Activated CD4-positive, alpha-beta T cell treated with anti-CD3 and anti-CD28 coated beads, Interleukin-2, amount 10 ng/mL, durations not matched to agents 7 days and 5 days (primary cell): ENCODE results near the gene WDR48. TPM values are rescaled to one million over a fixed set of nuclear protein-coding genes. Genes with fewer than 3 reads are reported as not detected.

Source experiments
- CTCF ChIA-PET: fragments of 350-600 bp; sonication (Branson Sonifier 250); formaldehyde crosslinking; loops from one replicate; lab custom pipeline; 2021; ENCODE audit warnings: antibody characterized with exemption; lab: Charles Lee
- POLR2A ChIA-PET: fragments of 350-600 bp; sonication (Branson Sonifier 250); formaldehyde crosslinking; loops from one replicate; lab custom pipeline; 2021; ENCODE audit warnings: antibody characterized with exemption; lab: Charles Lee
- DNase-seq: peaks from one replicate; pipeline ENCODE4 v3.0.0-alpha.2; 2020
- H3K27ac Mint-ChIP-seq: one replicate; pipeline ENCODE4 v1.8.0; 2021; ENCODE audit warnings: mild to moderate bottlenecking, moderate library complexity, mixed read lengths
- H3K27me3 Mint-ChIP-seq: one replicate; pipeline ENCODE4 v1.8.0; 2021; ENCODE audit warnings: mixed read lengths
- H3K36me3 Mint-ChIP-seq: one replicate; pipeline ENCODE4 v1.8.0; 2021; ENCODE audit warnings: low read depth, mixed read lengths
- H3K4me1 Mint-ChIP-seq: one replicate; pipeline ENCODE4 v1.8.0; 2021; ENCODE audit warnings: mixed read lengths
- H3K4me3 Mint-ChIP-seq: one replicate; pipeline ENCODE4 v1.8.0; 2021; ENCODE audit warnings: mild to moderate bottlenecking, moderate library complexity, mixed read lengths
- H3K9me3 Mint-ChIP-seq: one replicate; pipeline ENCODE4 v1.8.0; 2021; ENCODE audit warnings: mixed read lengths
- total RNA-seq, 2 experiments: library from RNA; stranded (reverse); gene quantifications; one replicate each; pipeline ENCODE4 v1.2.3, GENCODE V29; 2021

Gene WDR48
- total RNA-seq, 2 experiments from 2014 or later, result 32.3 to 32.4 TPM

DNA sequence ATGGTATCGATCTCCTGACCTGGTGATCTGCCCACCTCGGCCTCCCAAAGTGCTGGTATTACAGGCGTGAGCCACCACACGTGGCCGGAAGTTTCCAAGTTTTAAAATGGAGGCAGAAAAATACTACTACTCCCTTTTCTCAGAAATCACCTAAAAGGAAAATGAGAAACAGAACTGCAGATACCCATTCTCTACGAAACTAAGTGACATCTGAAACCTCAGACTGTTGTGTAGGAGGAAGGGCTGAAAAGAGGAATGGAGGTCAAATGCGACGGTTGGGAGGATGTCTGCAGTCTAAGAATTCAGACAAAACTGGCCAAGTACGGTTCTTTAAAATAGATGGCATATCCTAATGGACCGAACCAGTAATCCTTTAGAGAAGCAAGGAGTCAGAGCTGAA, 24.1 kb downstream of the WDR48 start:
- ChIA-PET CTCF (no interaction called here), POLR2A (no interaction called here)
- Mint-ChIP-seq H3K4me3 (no peak overlapping the region), H3K9me3 (peaks cover 2% of the 10 kb centered on the region), H3K27me3 (no peaks in the 10 kb centered on the region), H3K27ac (no peak overlapping the region), H3K4me1 (peaks cover 21% of the 10 kb centered on the region), H3K36me3 (peaks cover 46% of the 10 kb centered on the region)
- DNase-seq, result no peak

DNA sequence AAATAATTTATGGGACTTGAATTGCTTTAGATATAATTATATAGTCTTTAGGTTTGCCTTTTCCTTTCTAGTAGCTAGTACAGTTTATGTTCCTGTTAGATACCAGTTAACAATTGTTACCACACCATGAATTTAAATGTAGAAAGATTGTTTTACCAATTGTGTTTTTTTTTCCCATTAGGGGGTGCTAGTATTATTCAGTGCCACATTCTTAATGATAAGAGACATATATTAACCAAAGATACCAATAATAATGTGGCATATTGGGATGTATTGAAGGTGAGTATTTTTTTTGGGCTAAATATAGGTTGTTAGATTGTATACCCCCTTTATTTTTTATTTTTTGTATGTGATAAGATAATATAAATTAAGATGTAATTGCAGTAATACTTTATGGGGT, 27.7 kb downstream of the WDR48 start:
- peaks cover 48% of the 10 kb centered on the region for H3K36me3 Mint-ChIP-seq

DNA sequence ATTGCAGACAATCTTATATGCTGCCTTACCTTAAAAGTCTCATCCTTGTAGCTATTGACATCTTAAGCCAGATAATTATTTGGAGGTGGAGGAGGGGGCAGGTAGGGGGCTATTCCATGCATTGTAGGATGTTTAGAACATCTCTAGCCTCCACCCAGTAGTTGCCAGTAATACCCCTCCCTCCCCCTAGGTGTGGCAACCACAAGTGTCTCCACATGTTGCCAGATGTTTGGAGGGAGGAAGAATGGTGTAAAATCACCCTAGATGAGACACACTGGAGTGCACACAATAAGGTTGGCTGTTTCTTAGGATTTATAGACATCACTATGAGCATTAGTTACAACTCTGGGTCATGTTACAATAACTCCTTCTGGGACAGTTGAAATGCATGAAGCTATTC, 28.2 kb downstream of the WDR48 start:
- H3K36me3 Mint-ChIP-seq, result peaks cover 45% of the 10 kb centered on the region
- CTCF ChIA-PET, result interaction anchor here (0.7 to 1.1 kb wide), 2 partner anchors 9 to 208 kb away, joined by 3 to 4 read pairs; no protein-coding TSS in a partner anchor

More for the DNA sequence above, 27.7 kb downstream of the WDR48 start:
- Mint-ChIP-seq H3K4me3 (no peak overlapping the region), H3K27ac (no peak overlapping the region), H3K27me3 (no peaks in the 10 kb centered on the region), H3K9me3 (peaks cover 2% of the 10 kb centered on the region), H3K4me1 (peaks cover 25% of the 10 kb centered on the region)
- DNase-seq, result no peak
- POLR2A ChIA-PET, result no interaction called here
- CTCF ChIA-PET, result interaction anchor here (0.7 kb wide), 1 partner anchor 209 kb away, joined by 3 read pairs; no protein-coding TSS in a partner anchor

DNA sequence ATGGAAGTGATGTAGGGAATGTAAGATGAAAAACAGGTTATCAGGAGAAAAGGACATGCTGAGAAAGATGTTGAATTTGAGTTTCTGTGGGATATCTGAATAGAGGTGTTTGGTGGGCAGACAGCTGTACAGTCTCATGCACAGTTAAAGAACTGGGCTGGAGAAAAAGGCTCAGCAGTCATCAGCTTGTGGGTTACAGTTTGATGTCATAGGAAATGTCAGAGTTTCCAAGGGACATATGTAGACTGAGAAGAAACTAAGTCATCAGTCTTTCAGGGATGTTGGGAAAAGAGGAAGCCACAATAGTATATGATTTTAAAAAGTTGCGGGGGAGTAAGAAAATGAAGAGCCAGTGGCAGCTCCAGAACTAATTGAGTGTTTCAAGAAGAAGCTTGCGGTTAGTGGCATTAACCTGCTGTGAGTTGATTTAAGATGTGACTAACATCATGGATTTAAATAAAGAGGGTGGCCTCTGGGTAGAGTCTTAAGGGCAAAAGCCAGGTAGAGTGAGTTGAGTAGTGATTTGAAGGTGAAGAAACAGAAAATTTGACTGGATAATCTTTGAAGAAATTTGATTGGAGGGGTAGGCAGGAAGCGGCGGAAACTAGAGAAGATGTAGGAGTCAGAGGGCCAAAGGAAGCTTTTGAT, 31.0 kb downstream of the WDR48 start:
- DNase-seq, result no peak
- Mint-ChIP-seq H3K9me3 (no peaks in the 10 kb centered on the region), H3K4me3 (no peak overlapping the region), H3K4me1 (peaks cover 20% of the 10 kb centered on the region), H3K27me3 (no peaks in the 10 kb centered on the region), H3K36me3 (peaks cover 37% of the 10 kb centered on the region), H3K27ac (no peak overlapping the region)
- ChIA-PET CTCF (interaction anchor here (0.6 to 1.0 kb wide), 2 partner anchors 107 to 206 kb away, joined by 3 read pairs; no protein-coding TSS in a partner anchor), POLR2A (no interaction called here)

More for the DNA sequence above, 28.2 kb downstream of the WDR48 start:
- Mint-ChIP-seq H3K27me3 (no peaks in the 10 kb centered on the region), H3K27ac (no peak overlapping the region), H3K4me3 (no peak overlapping the region), H3K4me1 (peaks cover 25% of the 10 kb centered on the region), H3K9me3 (no peaks in the 10 kb centered on the region)
- DNase-seq, result no peak
- POLR2A ChIA-PET, result no interaction called here

DNA sequence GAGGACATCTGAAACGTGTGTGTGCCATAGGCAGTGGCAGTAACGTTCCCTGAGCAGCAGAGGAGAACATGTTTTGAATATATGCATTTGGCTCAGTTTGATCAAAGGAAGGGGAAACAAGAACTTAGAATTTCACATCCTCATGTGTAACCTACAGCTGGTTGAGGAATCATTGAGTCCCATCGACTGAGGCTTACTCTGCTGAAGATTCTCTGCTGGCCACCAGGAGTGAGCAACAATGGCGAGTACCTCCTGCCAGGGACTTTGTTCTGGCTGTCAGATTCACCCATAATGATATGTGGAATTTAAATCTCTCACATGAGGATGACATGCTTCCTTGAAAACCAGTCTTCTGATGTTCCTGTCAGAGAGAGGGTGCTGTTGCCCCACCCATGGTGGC, 34.3 kb downstream of the WDR48 start:
- Mint-ChIP-seq H3K4me3 (no peak overlapping the region), H3K9me3 (no peaks in the 10 kb centered on the region), H3K27me3 (no peaks in the 10 kb centered on the region), H3K36me3 (peaks cover 36% of the 10 kb centered on the region), H3K27ac (no peak overlapping the region), H3K4me1 (peaks cover 6% of the 10 kb centered on the region)
- no peak for DNase-seq
- POLR2A ChIA-PET, result no interaction called here
- CTCF ChIA-PET, result interaction anchor here (1.3 to 2.6 kb wide), 3 partner anchors 20 to 206 kb away, joined by 3 to 9 read pairs (median 4); no protein-coding TSS in a partner anchor

DNA sequence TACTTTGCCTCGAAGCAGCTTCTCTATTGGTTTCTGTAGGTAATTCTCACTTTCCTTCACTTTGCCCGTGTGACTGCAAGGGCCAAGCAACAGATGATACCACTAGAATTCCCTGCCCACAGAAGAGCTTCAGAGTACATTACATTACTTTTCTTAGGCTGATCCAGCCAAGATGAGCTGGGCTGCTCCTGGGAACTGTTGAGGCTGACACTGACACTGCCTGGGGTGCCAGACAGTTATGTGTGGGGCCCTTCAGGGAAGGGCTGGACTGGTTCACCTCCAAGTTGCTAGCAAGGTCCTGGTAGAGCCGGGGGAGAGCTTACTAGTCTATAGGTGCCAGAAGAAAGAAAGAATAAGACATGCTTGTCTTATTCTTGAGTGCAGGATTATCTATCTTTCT, 36.6 kb downstream of the WDR48 start:
- DNase-seq, result no peak
- H3K36me3 Mint-ChIP-seq, result peaks cover 30% of the 10 kb centered on the region
- ChIA-PET CTCF (interaction anchor here (1.6 kb wide), 1 partner anchor 39 kb away, joined by 3 read pairs; no protein-coding TSS in a partner anchor), POLR2A (no interaction called here)
- H3K9me3 Mint-ChIP-seq, result no peaks in the 10 kb centered on the region
- no peak overlapping the region for H3K4me3 Mint-ChIP-seq
- H3K4me1 Mint-ChIP-seq, result peaks cover 2% of the 10 kb centered on the region
- no peak overlapping the region for H3K27ac Mint-ChIP-seq
- no peaks in the 10 kb centered on the region for H3K27me3 Mint-ChIP-seq

DNA sequence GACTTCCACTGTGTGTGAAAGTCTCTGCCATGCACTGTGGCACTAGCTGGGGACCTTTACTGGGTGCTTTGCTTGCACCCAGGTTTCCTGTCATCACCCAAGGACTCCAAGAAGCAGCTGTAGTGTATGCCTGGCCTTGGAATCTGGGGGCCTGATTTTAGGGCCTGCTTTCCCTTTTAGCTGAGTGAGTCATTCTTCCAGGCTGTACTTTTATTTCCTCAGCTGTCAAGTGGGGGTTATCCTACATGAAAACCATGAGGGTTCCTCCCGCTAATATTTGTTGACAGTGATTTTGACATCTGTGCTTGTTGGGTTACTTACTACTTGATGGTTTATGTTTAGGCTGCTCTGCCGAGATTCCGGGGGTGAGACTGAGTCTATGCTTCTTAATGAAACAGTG, 37.1 kb downstream of the WDR48 start:
- ChIA-PET CTCF (interaction anchor here (1.6 kb wide), 1 partner anchor 38 kb away, joined by 3 read pairs; no protein-coding TSS in a partner anchor), POLR2A (no interaction called here)
- no peaks in the 10 kb centered on the region for H3K27me3 Mint-ChIP-seq
- no peak overlapping the region for H3K27ac Mint-ChIP-seq
- H3K4me3 Mint-ChIP-seq, result no peak overlapping the region
- DNase-seq, result no peak
- H3K36me3 Mint-ChIP-seq, result peaks cover 33% of the 10 kb centered on the region
- H3K9me3 Mint-ChIP-seq, result no peaks in the 10 kb centered on the region
- peaks cover 2% of the 10 kb centered on the region for H3K4me1 Mint-ChIP-seq

DNA sequence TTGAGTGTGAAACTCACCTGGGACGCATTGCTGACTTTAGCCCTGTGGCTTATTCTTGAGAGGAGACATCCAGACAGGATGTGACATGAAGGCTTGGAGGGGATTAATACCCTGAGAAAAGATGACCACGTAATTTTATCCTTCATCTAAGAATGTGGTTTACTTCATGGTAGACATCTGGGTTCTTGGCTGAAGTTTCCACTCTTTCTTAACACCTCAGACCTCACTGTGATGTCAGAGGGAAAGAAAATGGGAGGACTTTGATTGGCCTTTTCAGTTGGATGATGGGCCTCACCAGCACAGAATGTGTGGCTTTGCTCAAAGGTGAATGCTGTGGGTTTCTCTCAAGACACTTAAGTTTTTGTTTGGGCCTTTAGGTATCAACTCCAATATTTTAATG, 39.1 kb downstream of the WDR48 start:
- H3K4me1 Mint-ChIP-seq, result peaks cover 1% of the 10 kb centered on the region
- no peaks in the 10 kb centered on the region for H3K27me3 Mint-ChIP-seq
- no peak for DNase-seq
- CTCF ChIA-PET, result interaction anchor here (0.6 kb wide), 1 partner anchor 194 kb away, joined by 3 read pairs; no protein-coding TSS in a partner anchor
- POLR2A ChIA-PET, result no interaction called here
- no peaks in the 10 kb centered on the region for H3K9me3 Mint-ChIP-seq
- H3K27ac Mint-ChIP-seq, result no peak overlapping the region
- peaks cover 39% of the 10 kb centered on the region for H3K36me3 Mint-ChIP-seq
- H3K4me3 Mint-ChIP-seq, result no peak overlapping the region

DNA sequence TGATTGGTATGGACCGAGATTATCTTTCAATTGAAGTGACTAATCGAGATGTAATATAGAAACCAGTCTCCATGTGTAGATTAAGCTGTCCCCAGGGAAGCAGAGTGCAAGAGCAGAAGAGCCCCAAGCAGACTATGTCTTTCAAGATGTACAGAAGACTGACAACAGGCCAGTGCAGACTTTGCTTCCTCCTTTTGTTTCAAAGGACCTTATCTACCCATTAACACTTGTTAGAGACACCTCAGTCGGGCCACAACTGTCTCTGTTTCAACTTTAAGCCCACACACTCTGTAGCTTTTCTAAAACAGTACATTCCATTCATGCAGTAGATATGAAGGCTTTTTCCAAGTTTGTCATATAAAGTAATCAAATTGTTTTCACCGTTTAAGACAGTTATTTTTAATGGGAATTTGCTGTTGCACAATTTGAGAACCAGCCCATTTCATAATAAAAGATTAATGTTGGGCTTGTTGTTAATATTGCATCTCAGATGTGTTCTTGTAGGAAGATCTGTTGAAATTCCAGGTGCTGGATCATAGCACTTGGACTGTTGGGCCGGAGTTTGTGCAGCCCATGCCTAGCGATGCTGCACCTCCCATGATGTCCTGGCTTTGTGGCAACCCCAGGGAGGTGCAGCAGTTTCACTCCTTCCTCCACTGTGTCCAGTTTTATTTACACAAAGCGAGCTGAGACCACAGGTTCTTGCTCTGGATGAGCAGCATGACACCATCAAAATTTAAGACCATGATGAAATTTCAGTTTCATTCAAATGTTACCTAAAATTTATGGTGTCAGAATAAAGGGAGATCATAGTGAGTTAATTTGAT, 43.2 kb downstream of the WDR48 start:
- Mint-ChIP-seq H3K4me1 (no peaks in the 10 kb centered on the region), H3K27me3 (no peaks in the 10 kb centered on the region), H3K36me3 (peaks cover 27% of the 10 kb centered on the region), H3K4me3 (no peak overlapping the region), H3K27ac (no peak overlapping the region), H3K9me3 (no peaks in the 10 kb centered on the region)
- CTCF ChIA-PET, result interaction anchor here (1.0 kb wide), 1 partner anchor 193 kb away, joined by 3 read pairs; no protein-coding TSS in a partner anchor
- POLR2A ChIA-PET, result no interaction called here
- no peak for DNase-seq

DNA sequence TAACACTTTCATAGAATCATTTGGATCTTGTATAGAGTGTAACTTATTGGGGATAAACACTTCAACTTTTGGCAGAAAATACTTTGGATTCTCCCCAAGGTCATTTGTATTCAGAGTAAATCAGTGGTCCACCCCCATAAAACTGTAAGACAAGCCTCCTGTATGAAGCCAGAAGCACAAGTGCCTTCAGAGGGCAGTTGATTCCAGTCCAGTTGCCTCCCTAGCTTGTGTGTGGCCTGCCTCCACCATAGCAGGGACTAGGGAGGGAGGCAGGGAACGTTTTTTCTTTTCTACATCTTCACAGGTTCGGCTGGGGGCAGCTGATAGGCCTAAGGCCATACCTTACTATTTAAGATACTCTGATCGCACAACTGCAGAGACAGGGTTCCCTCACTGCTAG, 44.0 kb downstream of the WDR48 start:
- Mint-ChIP-seq H3K9me3 (no peaks in the 10 kb centered on the region), H3K4me1 (no peaks in the 10 kb centered on the region), H3K27me3 (no peaks in the 10 kb centered on the region), H3K4me3 (no peak overlapping the region), H3K36me3 (peaks cover 25% of the 10 kb centered on the region), H3K27ac (no peak overlapping the region)
- ChIA-PET CTCF (interaction anchor here (1.0 kb wide), 1 partner anchor 193 kb away, joined by 3 read pairs; no protein-coding TSS in a partner anchor), POLR2A (no interaction called here)
- DNase-seq, result peak; percentile 2

DNA sequence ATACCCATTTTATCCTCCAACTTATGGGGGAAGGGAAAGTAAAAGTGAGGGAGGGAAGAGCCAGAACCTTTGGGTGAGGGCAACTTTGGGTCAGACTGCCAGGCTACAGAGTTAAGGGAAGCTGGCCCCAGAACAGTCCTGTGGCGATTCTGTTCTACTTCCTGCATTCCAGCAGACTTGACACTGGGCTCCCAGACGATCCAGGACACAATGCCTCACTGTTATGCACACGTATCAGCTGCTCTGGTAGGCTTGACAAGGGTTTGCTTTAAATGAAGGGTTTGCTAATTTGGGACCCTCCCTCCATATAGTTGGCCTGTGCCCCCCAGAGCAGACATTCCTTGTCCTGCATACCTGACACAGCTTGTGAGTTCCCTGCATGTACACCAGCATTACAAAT, 45.0 kb downstream of the WDR48 start:
- Mint-ChIP-seq H3K4me3 (no peak overlapping the region), H3K27ac (no peak overlapping the region), H3K27me3 (no peaks in the 10 kb centered on the region), H3K36me3 (peaks cover 25% of the 10 kb centered on the region), H3K9me3 (no peaks in the 10 kb centered on the region), H3K4me1 (no peaks in the 10 kb centered on the region)
- DNase-seq, result peak; percentile 4
- ChIA-PET CTCF (interaction anchor here (0.8 to 1.2 kb wide), 2 partner anchors 10 to 192 kb away, joined by 3 to 4 read pairs; no protein-coding TSS in a partner anchor), POLR2A (no interaction called here)

DNA sequence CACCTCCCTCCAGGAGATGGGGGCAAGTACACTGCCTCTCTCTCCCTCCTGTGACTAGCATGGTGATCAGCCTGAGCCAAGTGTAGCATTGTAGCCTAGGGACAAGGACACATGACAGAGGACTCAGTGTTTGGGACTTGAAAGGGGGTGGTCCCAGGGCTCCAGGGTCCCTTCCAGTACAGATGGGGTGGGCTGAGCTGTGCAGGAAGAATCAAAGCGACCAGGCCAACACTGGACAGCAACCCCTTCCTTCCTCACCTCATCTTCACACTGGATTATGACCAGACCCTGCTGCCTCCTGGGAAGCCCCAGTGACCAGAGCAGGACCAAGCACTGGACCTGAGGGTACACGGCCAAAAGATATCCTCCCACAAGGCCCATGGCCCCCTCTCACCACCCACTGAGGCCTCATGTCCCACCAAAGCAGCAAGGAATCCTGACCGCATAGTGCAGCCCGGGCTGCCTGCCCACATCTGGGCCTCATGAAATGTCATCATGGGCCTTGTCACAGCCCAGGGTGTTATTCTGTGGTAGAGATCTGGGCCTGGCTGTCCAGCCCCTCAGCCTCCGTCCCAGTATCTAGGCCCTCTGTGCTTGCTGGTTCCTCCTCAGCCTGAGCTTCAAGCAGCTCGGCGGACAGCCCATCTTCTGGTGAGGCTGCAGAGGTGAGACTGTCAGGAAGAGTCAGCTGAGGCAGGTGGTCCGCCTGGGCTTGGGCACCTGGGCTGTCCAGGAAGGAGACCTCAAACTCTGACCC, 46.1 kb downstream of the WDR48 start:
- CTCF ChIA-PET, result interaction anchor here (1.2 kb wide), 1 partner anchor 191 kb away, joined by 4 read pairs; no protein-coding TSS in a partner anchor
- Mint-ChIP-seq H3K27ac (peak overlapping the region; percentile 1), H3K36me3 (peaks cover 21% of the 10 kb centered on the region), H3K9me3 (no peaks in the 10 kb centered on the region), H3K4me3 (no peak overlapping the region), H3K4me1 (peaks cover 8% of the 10 kb centered on the region), H3K27me3 (no peaks in the 10 kb centered on the region)
- POLR2A ChIA-PET, result no interaction called here
- peak; percentile 5 for DNase-seq
